PFSK-1 (cell line): Measurements from ENCODE around the gene MTSS2.
A peak's percentile ranks its signal among the peaks of the same experiment; 100 is the strongest.

ENCODE experiments used
- FOXP2 ChIP-seq: optimal IDR thresholded peaks from 2 replicates; pipeline ENCODE3; 2011; ENCODE audit warnings: borderline replicate concordance, control low read depth, inconsistent platforms; ENCODE audit not compliant: insufficient read depth; ENCODE audit errors: extremely low read length, extremely low read depth
- POLR2AphosphoS5 ChIP-seq: IDR thresholded peaks from 2 replicates; pipeline ENCODE4 v1.6.1; 2012; ENCODE audit warnings: low read depth, mild to moderate bottlenecking, control low read depth, low read length, moderate library complexity
- REST ChIP-seq, 2 experiments: IDR thresholded peaks; 2 replicates each; pipeline versions ENCODE4 v1.6.1 to v1.8.0; 2011 to 2012; ENCODE audit warnings: low read depth in 2 of 2, low read length in 2 of 2, control low read depth in 1 of 2, inconsistent platforms in 1 of 2, mild to moderate bottlenecking in 1 of 2, moderate library complexity in 1 of 2; ENCODE audit not compliant: insufficient read depth in 1 of 2
- SIN3A ChIP-seq: IDR thresholded peaks from 2 replicates; pipeline ENCODE4 v1.6.1; 2012; ENCODE audit warnings: mild to moderate bottlenecking, low read length, moderate library complexity, borderline replicate concordance; ENCODE audit not compliant: insufficient read depth
- TAF1 ChIP-seq: IDR thresholded peaks from 2 replicates; pipeline ENCODE4 v1.6.1; 2012; ENCODE audit warnings: low read length, control low read depth, borderline replicate concordance; ENCODE audit not compliant: insufficient read depth

Gene MTSS2

GRCh38 chr16:70689970-70690891 lies 4.4 kb upstream of the MTSS2 start:
- no peak for TF ChIP-seq POLR2AphosphoS5
- no peak for TF ChIP-seq FOXP2
- TF ChIP-seq REST (IDR thresholded peaks at IDR 0.05; ENCODE audit: insufficient read depth in 1 of 2, low read depth in 2 of 2, low read length in 2 of 2): no peak
- no peak for TF ChIP-seq SIN3A
- no peak for TF ChIP-seq TAF1

GRCh38 chr16:70689035-70689969 lies 3.4 kb upstream of the MTSS2 start:
- TF ChIP-seq TAF1: no peak
- no peak for TF ChIP-seq SIN3A
- no peak for TF ChIP-seq FOXP2
- TF ChIP-seq REST (IDR thresholded peaks at IDR 0.05; ENCODE audit: insufficient read depth in 1 of 2, low read depth in 2 of 2, low read length in 2 of 2): no peak
- no peak for TF ChIP-seq POLR2AphosphoS5

GRCh38 chr16:70688246-70688742 lies 2.4 kb upstream of the MTSS2 start:
- TF ChIP-seq FOXP2: peak; percentile 70
- no peak for TF ChIP-seq REST (IDR thresholded peaks at IDR 0.05; ENCODE audit: insufficient read depth in 1 of 2, low read depth in 2 of 2, low read length in 2 of 2)

GRCh38 chr16:70687671-70688245 lies 1.9 kb upstream of the MTSS2 start:
- no peak for TF ChIP-seq REST (IDR thresholded peaks at IDR 0.05; ENCODE audit: insufficient read depth in 1 of 2, low read depth in 2 of 2, low read length in 2 of 2)
- no peak for TF ChIP-seq TAF1
- TF ChIP-seq SIN3A: no peak
- TF ChIP-seq FOXP2: no peak
- no peak for TF ChIP-seq POLR2AphosphoS5
